Measurements from ENCODE around the gene USF2.

DNA sequence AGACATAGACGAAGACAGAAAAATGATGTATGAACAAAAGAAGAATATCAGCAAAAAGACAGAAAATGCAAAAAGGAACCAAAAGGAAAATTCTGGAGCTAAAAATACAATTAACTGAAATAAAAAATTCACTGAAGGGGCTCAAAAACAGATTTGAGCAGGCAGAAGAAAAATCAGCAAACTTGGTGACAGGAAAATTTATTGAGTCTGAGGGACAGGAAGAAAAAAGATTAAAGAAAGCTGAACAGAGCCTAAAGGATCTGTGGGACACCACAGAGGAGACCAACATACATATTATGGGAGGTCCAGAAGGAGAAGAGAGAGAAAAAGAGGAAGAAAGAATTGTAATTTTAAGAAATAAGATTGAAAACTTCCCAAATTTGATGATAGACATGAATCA lies 27.3 kb upstream of the USF2 start:
- TF ChIP-seq, protein P1, sequence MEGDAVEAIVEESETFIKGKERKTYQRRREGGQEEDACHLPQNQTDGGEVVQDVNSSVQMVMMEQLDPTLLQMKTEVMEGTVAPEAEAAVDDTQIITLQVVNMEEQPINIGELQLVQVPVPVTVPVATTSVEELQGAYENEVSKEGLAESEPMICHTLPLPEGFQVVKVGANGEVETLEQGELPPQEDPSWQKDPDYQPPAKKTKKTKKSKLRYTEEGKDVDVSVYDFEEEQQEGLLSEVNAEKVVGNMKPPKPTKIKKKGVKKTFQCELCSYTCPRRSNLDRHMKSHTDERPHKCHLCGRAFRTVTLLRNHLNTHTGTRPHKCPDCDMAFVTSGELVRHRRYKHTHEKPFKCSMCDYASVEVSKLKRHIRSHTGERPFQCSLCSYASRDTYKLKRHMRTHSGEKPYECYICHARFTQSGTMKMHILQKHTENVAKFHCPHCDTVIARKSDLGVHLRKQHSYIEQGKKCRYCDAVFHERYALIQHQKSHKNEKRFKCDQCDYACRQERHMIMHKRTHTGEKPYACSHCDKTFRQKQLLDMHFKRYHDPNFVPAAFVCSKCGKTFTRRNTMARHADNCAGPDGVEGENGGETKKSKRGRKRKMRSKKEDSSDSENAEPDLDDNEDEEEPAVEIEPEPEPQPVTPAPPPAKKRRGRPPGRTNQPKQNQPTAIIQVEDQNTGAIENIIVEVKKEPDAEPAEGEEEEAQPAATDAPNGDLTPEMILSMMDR (IDR thresholded peaks at IDR 0.05), result no peak
- TF ChIP-seq MAX (IDR thresholded peaks at IDR 0.05) (no peak), POLR2A (IDR thresholded peaks at IDR 0.05; ENCODE audit: low read length) (no peak), REST (IDR thresholded peaks at IDR 0.05) (no peak), KDM1A (IDR thresholded peaks at IDR 0.05; ENCODE audit: low read depth) (no peak), SMC3 (IDR thresholded peaks at IDR 0.05) (no peak), CEBPB (IDR thresholded peaks at IDR 0.05) (no peak), POLR2AphosphoS2 (conservative IDR thresholded peaks at IDR 0.05; ENCODE audit: low read length) (no peak), MAFK (IDR thresholded peaks at IDR 0.05; ENCODE audit: partially characterized antibody) (no peak)

Data from A549 (cell line).